Retinal pigment epithelial cell (primary cell): Measurements from ENCODE around the gene PRKG1.

Experiments
- DNase-seq: peaks from one replicate; pipeline ENCODE4 v3.0.0-alpha.2; 2010; ENCODE audit warnings: low read depth
- H3K4me3 ChIP-seq: 2 replicates; pipeline ENCODE4 v1.5.1; 2011; ENCODE audit warnings: mild to moderate bottlenecking, low read length, control low read depth, moderate library complexity
- CTCF ChIP-seq: conservative IDR thresholded peaks from 2 replicates; pipeline ENCODE4 v1.5.1; 2011; ENCODE audit warnings: low read depth, low read length, control low read depth, inconsistent platforms

PRKG1 gene

DNA sequence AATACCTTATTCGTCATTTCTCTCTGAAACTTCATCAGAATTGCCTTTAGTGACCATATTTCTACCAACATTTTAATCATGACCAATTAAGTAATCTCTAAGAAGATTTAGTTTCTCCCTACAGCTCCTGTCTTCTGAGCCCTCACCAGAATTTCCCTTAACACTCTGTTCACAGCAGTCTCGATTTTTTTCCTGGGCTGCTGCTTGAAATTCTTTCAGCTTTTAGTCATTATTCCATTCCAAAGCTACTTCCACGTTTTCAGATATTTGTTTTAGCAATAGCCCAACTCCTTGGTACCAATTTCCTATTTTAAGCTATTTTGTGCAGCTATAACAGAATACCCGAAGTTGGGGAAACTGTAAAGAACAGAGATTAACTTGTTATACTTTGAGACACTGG, 1047.4 kb downstream of the PRKG1 start:
- TF ChIP-seq CTCF: no peak
- no peak overlapping the region for H3K4me3 ChIP-seq
- peak; percentile 35 for DNase-seq

DNA sequence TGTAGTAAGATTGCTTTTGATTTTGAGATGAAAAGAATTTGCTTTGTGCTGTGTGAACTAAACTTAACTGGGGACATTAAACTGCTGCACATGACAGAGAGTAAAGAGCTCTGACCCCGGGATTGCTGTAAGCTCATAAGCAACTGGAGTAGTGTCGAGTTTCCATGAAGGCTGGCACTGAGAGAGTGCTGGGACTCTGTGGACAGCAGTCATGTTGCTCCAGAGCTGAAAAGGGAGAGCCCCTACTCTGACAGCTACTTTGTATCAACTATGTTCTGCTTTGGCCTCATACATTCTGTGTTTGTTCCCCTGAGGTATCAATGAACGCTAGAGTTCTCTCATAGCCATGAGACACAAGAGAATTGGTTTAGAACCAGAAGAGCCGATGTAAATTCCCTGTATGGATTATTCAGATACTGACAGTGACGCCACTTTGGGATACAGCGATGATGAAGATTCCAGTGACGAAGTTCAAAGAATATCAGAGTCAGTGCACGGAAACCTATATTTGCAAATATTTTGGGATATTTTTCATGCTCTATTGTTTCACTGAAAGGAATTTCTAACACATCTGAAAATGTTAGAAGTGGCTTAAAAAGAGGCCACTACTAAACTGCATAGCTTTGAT, 1053.9 kb downstream of the PRKG1 start:
- no peak for TF ChIP-seq CTCF
- DNase-seq: peak; percentile 39
- H3K4me3 ChIP-seq: no peak overlapping the region

DNA sequence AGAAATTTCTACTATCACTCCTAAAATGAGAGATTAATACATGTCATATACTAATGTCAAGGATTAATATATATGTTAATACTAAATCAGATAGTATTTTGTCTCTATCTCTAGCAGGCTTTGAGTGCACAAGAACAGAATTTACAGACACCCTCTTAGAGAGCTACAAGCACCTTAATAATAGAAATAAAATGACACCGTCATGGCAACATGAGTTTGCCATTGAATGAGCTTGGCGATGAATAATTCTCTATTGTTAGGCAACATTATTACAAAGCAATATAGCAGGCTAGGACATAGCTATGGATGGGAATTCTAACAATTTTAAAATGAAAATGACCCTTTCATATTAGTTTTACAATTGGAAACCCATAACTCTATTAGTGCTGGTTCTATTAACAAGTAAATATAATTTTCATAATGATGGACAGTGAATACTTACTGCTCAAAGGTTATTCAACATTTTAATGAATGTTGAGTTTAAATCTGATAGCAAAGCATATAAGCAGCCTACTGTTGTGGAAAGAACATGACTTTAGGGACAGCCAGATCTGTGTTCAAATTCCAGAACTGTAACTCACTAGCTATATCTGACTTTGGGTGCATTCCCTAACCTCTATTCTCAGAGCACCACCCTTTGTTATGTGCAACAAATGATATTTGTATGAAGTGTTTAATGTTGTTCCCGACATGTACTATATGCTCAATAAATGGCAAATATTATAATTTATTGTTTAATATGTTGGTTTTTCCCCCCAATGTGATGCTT, 1055.3 kb downstream of the PRKG1 start:
- no peak overlapping the region for H3K4me3 ChIP-seq
- no peak for TF ChIP-seq CTCF
- DNase-seq: no peak

GRCh38 chr10:52135101-52135500, 1060.8 kb downstream of the PRKG1 start:
- TF ChIP-seq CTCF: no peak
- no peak overlapping the region for H3K4me3 ChIP-seq
- no peak for DNase-seq

- no peak for TF ChIP-seq CTCF
- H3K4me3 ChIP-seq: no peak overlapping the region
- DNase-seq: no peak
These were observed 1062.6 kb downstream of the PRKG1 start for GRCh38 chr10:52136921-52137320.

DNA sequence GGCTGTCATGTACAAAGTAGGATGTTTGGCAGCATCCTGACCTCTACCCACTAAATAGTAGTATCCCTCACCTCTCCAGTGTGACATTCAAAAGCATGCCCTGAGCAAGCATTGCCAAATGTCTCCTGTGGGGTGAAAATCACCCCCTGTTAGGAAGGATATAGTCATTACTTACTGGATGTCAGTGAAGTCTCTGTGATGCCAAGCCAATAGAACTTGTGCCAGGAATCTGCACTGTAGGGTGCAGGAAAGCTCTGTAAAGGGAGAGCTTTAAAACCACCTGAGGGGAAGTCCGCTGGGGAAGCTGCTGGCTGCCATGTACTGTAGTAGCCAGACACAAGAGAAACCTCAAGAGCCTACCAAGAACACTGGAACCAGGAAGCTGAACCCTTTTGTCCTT, 1069.1 kb downstream of the PRKG1 start:
- no peak for DNase-seq
- no peak overlapping the region for H3K4me3 ChIP-seq
- no peak for TF ChIP-seq CTCF

DNA sequence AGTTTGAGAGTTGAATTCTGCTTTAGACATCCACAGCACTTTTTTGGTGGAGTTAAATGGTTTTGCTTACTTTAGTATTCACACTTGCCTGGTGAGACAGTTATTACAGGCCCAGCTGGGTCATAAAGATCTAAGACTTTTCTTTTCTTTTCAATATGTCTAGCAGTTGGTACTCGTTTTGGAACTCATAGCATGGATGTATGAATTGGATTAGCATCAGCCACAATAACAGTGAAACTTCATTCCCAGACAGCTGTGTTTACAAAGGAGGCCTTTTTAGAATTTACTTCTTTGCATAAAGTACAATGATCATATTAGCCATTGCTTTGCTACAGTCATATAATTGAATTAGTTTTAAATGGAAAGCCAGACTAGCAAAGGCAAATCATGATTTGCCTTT, 1071.3 kb downstream of the PRKG1 start:
- TF ChIP-seq CTCF: no peak
- H3K4me3 ChIP-seq: no peak overlapping the region
- no peak for DNase-seq
